Stomach (tissue), 4 donors: ENCODE results near the gene C17orf50.

ENCODE experiments used
- EP300 ChIP-seq: sonication (generic); formaldehyde crosslinking; IDR thresholded peaks from one replicate; pipeline ENCODE4 v1.6.1; 2017; ENCODE audit warnings: antibody characterized with exemption
- POLR2A ChIP-seq, 4 donors: fragments of 450-650 bp; IDR thresholded peaks; one replicate each; pipeline ENCODE4 v1.6.1; 2016; ENCODE audit warnings: antibody characterized with exemption in 4 of 4, control low read depth in 2 of 4, mild to moderate bottlenecking in 1 of 4, moderate library complexity in 1 of 4
- POLR2AphosphoS5 ChIP-seq, 3 donors: sonication (generic); formaldehyde crosslinking; IDR thresholded peaks; one replicate each; pipeline ENCODE4 v1.6.1; 2016; ENCODE audit warnings: antibody characterized with exemption in 3 of 3
- TF ChIP-seq, protein P1 (sequence below), 7 experiments: fragments of 450-650 bp in 4 of 7; fragments of 200-600 bp in 3 of 7; sonication (generic) in 3 of 7; IDR thresholded peaks; one replicate each; pipeline ENCODE4 v1.5.1; 2016 to 2019; ENCODE audit warnings: antibody characterized with exemption in 7 of 7, control low read depth in 2 of 7, mild to moderate bottlenecking in 1 of 7

GRCh38 chr17:35766489-35766877 is 5.8 kb downstream of the C17orf50 start:
- TF ChIP-seq, protein P1, sequence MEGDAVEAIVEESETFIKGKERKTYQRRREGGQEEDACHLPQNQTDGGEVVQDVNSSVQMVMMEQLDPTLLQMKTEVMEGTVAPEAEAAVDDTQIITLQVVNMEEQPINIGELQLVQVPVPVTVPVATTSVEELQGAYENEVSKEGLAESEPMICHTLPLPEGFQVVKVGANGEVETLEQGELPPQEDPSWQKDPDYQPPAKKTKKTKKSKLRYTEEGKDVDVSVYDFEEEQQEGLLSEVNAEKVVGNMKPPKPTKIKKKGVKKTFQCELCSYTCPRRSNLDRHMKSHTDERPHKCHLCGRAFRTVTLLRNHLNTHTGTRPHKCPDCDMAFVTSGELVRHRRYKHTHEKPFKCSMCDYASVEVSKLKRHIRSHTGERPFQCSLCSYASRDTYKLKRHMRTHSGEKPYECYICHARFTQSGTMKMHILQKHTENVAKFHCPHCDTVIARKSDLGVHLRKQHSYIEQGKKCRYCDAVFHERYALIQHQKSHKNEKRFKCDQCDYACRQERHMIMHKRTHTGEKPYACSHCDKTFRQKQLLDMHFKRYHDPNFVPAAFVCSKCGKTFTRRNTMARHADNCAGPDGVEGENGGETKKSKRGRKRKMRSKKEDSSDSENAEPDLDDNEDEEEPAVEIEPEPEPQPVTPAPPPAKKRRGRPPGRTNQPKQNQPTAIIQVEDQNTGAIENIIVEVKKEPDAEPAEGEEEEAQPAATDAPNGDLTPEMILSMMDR (IDR thresholded peaks at IDR 0.05), result no peak
- no peak for TF ChIP-seq POLR2AphosphoS5 (IDR thresholded peaks at IDR 0.05)
- TF ChIP-seq POLR2A (IDR thresholded peaks at IDR 0.05), result no peak
- no peak for TF ChIP-seq EP300
